NT2/D1 (cell line): ENCODE measurements around the gene RAB20.

ENCODE experiments used
- SUZ12 ChIP-seq: IDR thresholded peaks from 2 replicates; pipeline ENCODE4 v1.6.1; 2011; ENCODE audit not compliant: insufficient read length, insufficient read depth; ENCODE audit errors: extremely low read depth
- ZNF274 ChIP-seq: IDR thresholded peaks from 2 replicates; pipeline ENCODE4 v1.6.1; 2011; ENCODE audit warnings: mild to moderate bottlenecking, low read depth, low read length

GRCh38 chr13:110562036-110562597, 595 bp upstream of the RAB20 start:
- TF ChIP-seq SUZ12 (no peak), ZNF274 (no peak)
